HepG2 (cell line): ENCODE results near the gene EMC9. TPM values are rescaled to one million over a fixed set of nuclear protein-coding genes. Genes with fewer than 3 reads are reported as not detected.
A peak's percentile ranks its signal among the peaks of the same experiment; 100 is the strongest.

Source experiments
- ARID5B ChIP-seq: IDR thresholded peaks from 2 replicates; pipeline ENCODE4 v1.4.0; 2020; ENCODE audit warnings: mild to moderate bottlenecking, missing genetic modification reagents
- BORCS8-MEF2B ChIP-seq: sonication (generic); formaldehyde crosslinking; IDR thresholded peaks from 2 replicates; pipeline ENCODE4 v1.8.0; 2022; ENCODE audit warnings: mild to moderate bottlenecking, missing genetic modification reagents
- CBX1 ChIP-seq: IDR thresholded peaks from one replicate; pipeline ENCODE4 v1.6.1; 2016; ENCODE audit warnings: antibody characterized with exemption, low read depth
- CHCHD3 ChIP-seq: sonication (generic); formaldehyde crosslinking; IDR thresholded peaks from 2 replicates; pipeline ENCODE4 v1.8.0; 2022; ENCODE audit warnings: mild to moderate bottlenecking, missing genetic modification reagents, moderate library complexity
- FOXJ3 ChIP-seq: sonication (generic); formaldehyde crosslinking; IDR thresholded peaks from 2 replicates; pipeline ENCODE4 v1.4.0; 2020; ENCODE audit warnings: missing genetic modification reagents, mild to moderate bottlenecking, borderline replicate concordance
- NKX3-1 ChIP-seq: sonication (generic); formaldehyde crosslinking; IDR thresholded peaks from 2 replicates; pipeline ENCODE4 v1.5.0; 2020; ENCODE audit warnings: missing genetic modification reagents
- NR0B2 ChIP-seq: sonication (generic); formaldehyde crosslinking; IDR thresholded peaks from 2 replicates; pipeline ENCODE4 v1.4.0; 2020; ENCODE audit warnings: mild to moderate bottlenecking, missing genetic modification reagents
- POLR2A ChIP-seq, 2 experiments: IDR thresholded peaks; 2 replicates each; pipeline ENCODE4 v1.6.1; 2011; ENCODE audit warnings: low read depth in 2 of 2, low read length in 2 of 2, mild to moderate bottlenecking in 1 of 2, moderate library complexity in 1 of 2; ENCODE audit not compliant: insufficient read depth in 1 of 2
- RERE ChIP-seq: IDR thresholded peaks from 2 replicates; pipeline ENCODE4 v1.6.1; 2016; ENCODE audit warnings: low read depth, missing genetic modification reagents, missing compliant biosample characterization
- RNF2 ChIP-seq: fragments of 450-650 bp; conservative IDR thresholded peaks from 2 replicates; pipeline ENCODE4 v1.6.1; 2016; ENCODE audit warnings: low read depth
- SYNCRIP ChIP-seq: fragments of 200-400 bp; formaldehyde crosslinking; IDR thresholded peaks from 2 replicates; pipeline ENCODE4 v1.6.1; 2018; ENCODE audit warnings: mild to moderate bottlenecking, low read depth, low read length; ENCODE audit not compliant: insufficient read depth
- ZBTB2 ChIP-seq: sonication (generic); formaldehyde crosslinking; IDR thresholded peaks from 2 replicates; pipeline ENCODE4 v1.8.0; 2022; ENCODE audit warnings: low read depth, missing genetic modification reagents
- ZNF280B ChIP-seq: sonication (generic); formaldehyde crosslinking; IDR thresholded peaks from 2 replicates; pipeline ENCODE4 v1.5.0; 2020; ENCODE audit warnings: missing genetic modification reagents, mild to moderate bottlenecking, borderline replicate concordance
- ZNF530 ChIP-seq: sonication (generic); formaldehyde crosslinking; IDR thresholded peaks from 2 replicates; pipeline ENCODE4 v1.5.0; 2020; ENCODE audit warnings: low read depth, mild to moderate bottlenecking, missing genetic modification reagents
- ZNF605 ChIP-seq: sonication (generic); formaldehyde crosslinking; IDR thresholded peaks from 2 replicates; pipeline ENCODE4 v1.8.0; 2022; ENCODE audit warnings: mild to moderate bottlenecking, missing genetic modification reagents
- ZNF607 ChIP-seq: sonication (generic); formaldehyde crosslinking; IDR thresholded peaks from 2 replicates; pipeline ENCODE4 v1.5.1; 2020; ENCODE audit warnings: missing genetic modification reagents, mild to moderate bottlenecking, borderline replicate concordance
- ZNF878 ChIP-seq: sonication (generic); formaldehyde crosslinking; IDR thresholded peaks from 2 replicates; pipeline ENCODE4 v1.8.1; 2023; ENCODE audit warnings: mild to moderate bottlenecking, missing genetic modification reagents, moderate library complexity
- polyA plus RNA-seq, 8 experiments: library from polyadenylated mRNA; depleted of rRNA in 3 of 8; stranded (reverse) in 7 of 8; unstranded in 1 of 8; fragments of >200 nt; fragmentation: Illumina TruSeq in 4 of 8; extraction: Trizol in 4 of 8; gene quantifications; 2 replicates each; pipeline versions ENCODE4 v1.2.1 to v1.2.3, GENCODE V29; 2011 to 2016; ENCODE audit warnings: low read depth in 4 of 8, missing spikeins in 1 of 8, mixed read lengths in 1 of 8; ENCODE audit not compliant: insufficient read depth in 1 of 8
- total RNA-seq, 5 experiments: library from RNA; depleted of rRNA; stranded (reverse); fragments of >200 nt; fragmentation: Illumina TruSeq; extraction: Trizol; gene quantifications; 2 replicates each; pipeline ENCODE4 v1.2.3, GENCODE V29; 2016; ENCODE audit warnings: low read depth in 1 of 5

Gene EMC9
- total and polyA plus RNA-seq, 2 of the 13 experiments (the other 11 are each of a cell fraction or from before 2014, with no cell fraction given): 60.5 to 78.7 TPM

GRCh38 chr14:24135584-24135833, 5.9 kb downstream of the EMC9 start (continued):
- TF ChIP-seq CHCHD3 (CRISPR knock-in tag) (no peak), ZNF878 (CRISPR knock-in tag) (no peak), NR0B2 (CRISPR knock-in tag) (no peak), SYNCRIP (no peak), ZNF530 (CRISPR knock-in tag) (no peak), BORCS8-MEF2B (CRISPR knock-in tag) (0 out of 2 replicates have a peak, but pooled peaks have one; percentile 13), ZNF280B (CRISPR knock-in tag) (no peak), CBX1 (no peak), RNF2 (no peak), ZNF605 (CRISPR knock-in tag) (no peak), ZNF607 (CRISPR knock-in tag) (no peak), ARID5B (CRISPR knock-in tag) (no peak), RERE (CRISPR knock-in tag) (no peak), NKX3-1 (CRISPR knock-in tag) (no peak), FOXJ3 (CRISPR knock-in tag) (no peak), POLR2A (IDR thresholded peaks at IDR 0.05; ENCODE audit: insufficient read depth in 1 of 2, low read depth in 2 of 2, low read length in 2 of 2) (no peak), ZBTB2 (CRISPR knock-in tag) (no peak)
